Coronary artery (tissue), 2 donors: ENCODE data around the gene CYP2A6.
"Not testable (repeated sequence)": the region's sequence is repeated elsewhere in the genome, so short reads cannot be mapped to it uniquely, and the experiment has no call there.

Source experiments
- DNase-seq: peaks from one replicate; pipeline ENCODE4 v3.0.0-alpha.2; 2017; ENCODE audit warnings: low spot score
- H3K27ac ChIP-seq, 2 donors: fragments of 200-600 bp; sonication (generic); one replicate each; pipeline ENCODE4 v1.5.1; 2016 to 2019
- H3K4me3 ChIP-seq: fragments of 200-600 bp; sonication (generic); 2 replicates; pipeline ENCODE4 v1.5.1; 2016; ENCODE audit warnings: mild to moderate bottlenecking, moderate library complexity
- TF ChIP-seq, protein P1 (sequence below): fragments of 200-600 bp; sonication (generic); IDR thresholded peaks from one replicate; pipeline ENCODE4 v1.5.1; 2019; ENCODE audit warnings: antibody characterized with exemption

CYP2A6 gene

DNA sequence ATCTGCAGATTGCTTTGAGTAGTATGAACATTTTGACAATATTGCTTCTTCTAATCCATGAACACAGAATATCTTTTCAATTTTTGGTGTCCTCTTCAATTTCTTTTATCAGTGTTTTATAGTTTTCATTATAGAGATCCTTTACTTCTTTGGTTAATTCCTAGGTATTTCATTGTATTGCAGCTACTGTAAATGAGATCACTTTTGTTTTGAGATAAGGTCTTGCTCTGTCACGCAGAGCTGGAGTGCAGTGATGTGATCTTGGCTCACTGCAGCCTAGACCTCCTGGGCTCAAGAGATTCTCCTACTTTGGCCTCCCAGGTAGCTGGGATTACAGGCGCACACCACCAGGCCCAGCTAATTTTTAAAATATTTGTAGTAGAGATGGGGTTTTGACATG lies 22.0 kb upstream of the CYP2A6 start:
- Histone ChIP-seq H3K4me3 (no peak overlapping the region), H3K27ac (no peak overlapping the region)
- no peak for DNase-seq
- TF ChIP-seq, protein P1, sequence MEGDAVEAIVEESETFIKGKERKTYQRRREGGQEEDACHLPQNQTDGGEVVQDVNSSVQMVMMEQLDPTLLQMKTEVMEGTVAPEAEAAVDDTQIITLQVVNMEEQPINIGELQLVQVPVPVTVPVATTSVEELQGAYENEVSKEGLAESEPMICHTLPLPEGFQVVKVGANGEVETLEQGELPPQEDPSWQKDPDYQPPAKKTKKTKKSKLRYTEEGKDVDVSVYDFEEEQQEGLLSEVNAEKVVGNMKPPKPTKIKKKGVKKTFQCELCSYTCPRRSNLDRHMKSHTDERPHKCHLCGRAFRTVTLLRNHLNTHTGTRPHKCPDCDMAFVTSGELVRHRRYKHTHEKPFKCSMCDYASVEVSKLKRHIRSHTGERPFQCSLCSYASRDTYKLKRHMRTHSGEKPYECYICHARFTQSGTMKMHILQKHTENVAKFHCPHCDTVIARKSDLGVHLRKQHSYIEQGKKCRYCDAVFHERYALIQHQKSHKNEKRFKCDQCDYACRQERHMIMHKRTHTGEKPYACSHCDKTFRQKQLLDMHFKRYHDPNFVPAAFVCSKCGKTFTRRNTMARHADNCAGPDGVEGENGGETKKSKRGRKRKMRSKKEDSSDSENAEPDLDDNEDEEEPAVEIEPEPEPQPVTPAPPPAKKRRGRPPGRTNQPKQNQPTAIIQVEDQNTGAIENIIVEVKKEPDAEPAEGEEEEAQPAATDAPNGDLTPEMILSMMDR, result no peak

DNA sequence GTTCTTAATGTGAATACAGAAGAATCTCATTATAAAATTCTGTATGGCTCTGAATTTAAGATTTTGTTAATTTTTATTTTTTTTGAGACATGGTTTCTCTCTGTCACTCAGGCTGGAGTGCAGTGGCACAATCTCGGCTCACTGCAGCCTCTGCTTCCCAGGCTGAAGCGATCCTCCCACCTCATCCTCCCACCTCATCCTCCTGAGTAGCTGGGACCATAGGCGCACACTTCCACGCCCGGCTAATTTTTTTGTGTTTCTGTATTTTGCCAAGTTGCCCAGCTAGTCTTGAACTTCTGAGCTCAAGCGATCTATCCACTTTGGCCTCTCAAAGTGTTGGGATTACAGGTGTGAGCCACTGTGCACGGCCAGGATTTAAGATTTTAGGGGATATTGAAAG lies 17.5 kb upstream of the CYP2A6 start:
- H3K4me3 ChIP-seq, result no peak overlapping the region
- TF ChIP-seq, protein P1, result no peak

DNA sequence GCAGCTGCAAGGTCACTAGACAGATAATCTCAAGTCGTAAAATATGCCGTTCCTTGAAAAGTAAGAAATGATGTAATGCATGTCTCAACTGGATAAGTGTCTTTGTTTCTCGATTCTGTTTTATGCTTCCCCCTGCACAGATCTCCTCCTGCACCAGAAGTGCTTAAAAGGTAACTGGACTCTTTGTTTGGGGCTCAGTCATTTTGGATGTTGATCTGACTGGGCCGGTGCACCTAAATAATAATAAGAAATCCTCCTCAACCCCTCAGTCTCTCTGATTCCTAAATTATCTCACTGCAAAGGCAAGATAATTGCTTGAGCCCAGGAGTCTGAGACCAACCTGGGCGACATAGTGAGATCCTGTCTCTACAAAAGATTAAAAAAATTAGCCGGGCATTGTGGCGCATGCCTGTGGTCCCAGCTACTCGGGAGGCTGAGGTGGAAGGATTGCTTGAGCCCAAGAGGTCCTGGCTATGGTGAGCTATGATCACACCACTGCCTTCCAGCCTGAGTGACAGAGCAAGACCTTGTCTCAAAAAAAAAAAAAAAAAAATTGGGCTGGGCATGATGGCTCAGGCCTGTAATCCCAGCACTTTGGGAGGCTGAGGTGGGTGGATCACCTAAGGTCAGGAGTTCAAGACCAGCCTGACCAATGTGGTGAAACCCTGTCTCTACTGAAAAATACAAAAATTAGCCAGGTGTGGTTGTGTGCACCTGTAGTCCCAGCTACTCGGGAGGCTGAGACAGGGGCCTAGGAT lies 14.7 kb upstream of the CYP2A6 start:
- H3K4me3 ChIP-seq, DNase-seq, H3K27ac ChIP-seq: not testable (repeated sequence)

More for the DNA sequence above, 17.5 kb upstream of the CYP2A6 start:
- no peak for DNase-seq
- H3K27ac ChIP-seq, result no peak overlapping the region

DNA sequence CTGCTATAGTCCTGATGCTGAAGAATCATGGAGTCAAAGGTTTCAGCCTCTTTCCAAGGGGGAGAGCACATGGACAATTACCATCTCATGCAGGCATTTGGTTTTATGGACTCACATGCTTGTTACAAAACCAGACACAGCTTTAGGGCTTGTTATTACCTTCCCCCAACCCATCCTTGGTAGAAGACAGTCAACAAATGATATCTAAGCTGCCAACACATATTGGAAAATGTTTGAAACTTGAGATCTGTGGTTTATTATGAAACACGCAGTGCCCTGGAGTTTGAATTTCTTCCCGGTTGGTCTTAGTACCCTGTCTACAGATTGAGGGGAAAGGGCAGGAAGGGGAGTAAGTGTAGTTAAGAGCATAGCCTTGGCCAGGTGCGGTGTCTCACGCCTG lies 12.5 kb upstream of the CYP2A6 start:
- DNase-seq, result no peak
- H3K4me3 ChIP-seq, result no peak overlapping the region
- H3K27ac ChIP-seq, result no peak overlapping the region
- TF ChIP-seq, protein P1, result no peak

DNA sequence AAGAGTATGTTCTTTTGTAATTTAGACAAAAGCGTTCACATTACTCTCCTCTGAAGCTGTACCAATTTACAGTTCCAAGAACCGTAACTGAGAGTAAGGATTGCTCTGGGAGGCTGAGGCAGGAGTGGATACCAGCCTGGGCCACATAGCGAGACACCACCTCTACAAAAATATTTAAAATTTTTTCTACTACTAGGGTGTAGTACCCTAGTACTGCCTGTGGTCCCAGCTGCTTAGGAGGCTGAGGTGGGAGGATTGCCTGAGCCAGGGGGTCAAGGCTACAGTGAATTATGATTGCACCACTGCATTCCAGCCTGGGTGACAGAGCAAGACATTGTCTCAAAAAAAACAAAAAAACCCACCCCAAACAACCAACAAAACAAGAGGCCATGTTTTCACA lies 12.1 kb upstream of the CYP2A6 start:
- no peak overlapping the region for H3K27ac ChIP-seq
- TF ChIP-seq, protein P1, result no peak
- no peak overlapping the region for H3K4me3 ChIP-seq
- DNase-seq, result no peak

DNA sequence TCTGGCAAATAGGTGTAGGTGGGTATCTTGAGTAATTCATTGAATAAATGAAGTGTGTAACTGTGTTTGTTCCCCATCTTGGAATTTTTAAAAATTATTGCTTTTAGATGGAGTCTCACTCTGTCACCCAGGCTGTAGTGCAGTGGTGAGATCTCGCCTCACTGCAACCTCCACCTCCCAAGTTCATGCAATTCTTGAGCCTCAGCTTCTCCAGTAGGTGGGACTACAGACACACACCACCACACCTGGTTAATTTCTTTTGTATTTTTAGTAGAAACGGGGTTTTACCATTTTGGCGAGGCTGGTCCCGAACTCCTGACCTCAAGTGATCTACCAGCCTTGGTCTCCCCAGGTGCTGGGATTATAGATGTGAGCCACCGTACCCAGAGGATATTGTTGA lies 7.9 kb upstream of the CYP2A6 start:
- Histone ChIP-seq H3K4me3 (no peak overlapping the region), H3K27ac (no peak overlapping the region)
- TF ChIP-seq, protein P1, result no peak
- no peak for DNase-seq

DNA sequence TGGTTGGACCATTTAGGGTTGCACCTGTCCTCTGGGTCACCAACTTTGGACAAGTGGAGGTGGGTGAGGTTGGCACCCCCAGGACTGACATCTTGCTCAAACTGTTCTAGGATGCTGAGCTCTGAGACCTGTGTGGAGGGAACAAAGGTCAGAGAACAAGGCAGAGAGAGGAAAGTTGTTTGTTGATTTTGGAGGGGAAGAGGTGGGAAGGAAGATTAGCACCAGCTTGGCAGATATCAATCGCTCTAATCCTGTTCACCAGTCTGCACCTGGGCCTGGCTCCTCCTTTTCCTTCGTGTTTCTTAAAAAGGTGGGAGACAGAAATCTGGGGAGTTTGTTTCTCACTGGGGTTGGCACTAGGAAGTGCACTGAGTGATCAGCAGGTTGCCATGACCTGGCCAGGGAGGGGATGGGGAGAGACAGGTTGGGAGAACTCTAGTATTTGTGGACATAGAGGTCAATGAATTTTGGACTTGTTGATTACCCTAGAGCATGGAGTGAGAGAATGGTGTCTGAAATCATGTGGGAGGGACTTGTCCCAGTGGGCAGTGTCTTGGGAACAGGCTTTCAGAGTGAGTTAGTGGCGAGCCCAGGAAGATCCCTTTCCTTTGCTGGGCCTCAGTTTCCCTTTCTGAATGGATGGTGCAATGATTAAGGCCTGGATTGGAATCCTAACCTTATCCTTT lies 2.4 kb upstream of the CYP2A6 start:
- not testable (repeated sequence) for H3K4me3 ChIP-seq, H3K27ac ChIP-seq, DNase-seq

DNA sequence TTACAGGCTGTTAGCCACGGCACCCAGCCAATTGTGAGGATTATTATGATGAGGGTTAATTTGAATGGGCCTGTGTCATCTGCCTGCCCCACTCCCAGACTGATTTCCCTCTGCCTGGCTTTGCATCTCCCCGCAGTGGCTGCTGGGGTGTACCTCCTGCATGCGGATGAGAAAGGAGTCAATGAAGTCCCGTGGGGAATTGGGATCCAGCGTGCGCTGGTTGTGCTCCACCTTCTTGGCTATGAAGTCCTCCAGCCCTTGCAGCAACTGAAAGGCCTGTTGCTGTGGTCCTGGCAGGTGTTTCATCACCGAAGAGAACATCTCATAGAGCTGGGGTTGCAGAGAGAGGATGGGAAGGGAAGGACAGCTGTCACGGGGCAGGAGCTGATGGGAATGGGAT lies 3.5 kb downstream of the CYP2A6 start:
- H3K27ac ChIP-seq, H3K4me3 ChIP-seq, DNase-seq: not testable (repeated sequence)

DNA sequence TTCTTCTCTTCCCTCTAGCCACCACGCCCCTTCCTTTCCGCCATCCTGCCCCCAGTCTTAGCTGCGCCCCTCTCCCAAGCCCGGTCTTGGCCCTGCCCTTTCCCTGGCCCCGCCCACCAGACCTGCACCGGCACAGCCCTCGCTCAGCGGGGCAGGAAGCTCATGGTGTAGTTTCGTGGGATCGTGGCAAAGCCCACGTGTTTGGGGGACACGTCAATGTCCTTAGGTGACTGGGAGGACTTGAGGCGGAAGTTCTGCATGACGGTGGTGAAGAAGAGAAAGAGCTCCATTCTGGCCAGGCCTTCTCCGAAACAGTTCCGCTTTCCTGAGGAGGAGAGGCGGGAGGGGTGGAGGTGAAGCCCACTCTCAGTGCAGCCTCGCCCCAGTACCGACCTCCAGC lies 6.6 kb downstream of the CYP2A6 start:
- H3K27ac ChIP-seq, H3K4me3 ChIP-seq, DNase-seq: not testable (repeated sequence)

DNA sequence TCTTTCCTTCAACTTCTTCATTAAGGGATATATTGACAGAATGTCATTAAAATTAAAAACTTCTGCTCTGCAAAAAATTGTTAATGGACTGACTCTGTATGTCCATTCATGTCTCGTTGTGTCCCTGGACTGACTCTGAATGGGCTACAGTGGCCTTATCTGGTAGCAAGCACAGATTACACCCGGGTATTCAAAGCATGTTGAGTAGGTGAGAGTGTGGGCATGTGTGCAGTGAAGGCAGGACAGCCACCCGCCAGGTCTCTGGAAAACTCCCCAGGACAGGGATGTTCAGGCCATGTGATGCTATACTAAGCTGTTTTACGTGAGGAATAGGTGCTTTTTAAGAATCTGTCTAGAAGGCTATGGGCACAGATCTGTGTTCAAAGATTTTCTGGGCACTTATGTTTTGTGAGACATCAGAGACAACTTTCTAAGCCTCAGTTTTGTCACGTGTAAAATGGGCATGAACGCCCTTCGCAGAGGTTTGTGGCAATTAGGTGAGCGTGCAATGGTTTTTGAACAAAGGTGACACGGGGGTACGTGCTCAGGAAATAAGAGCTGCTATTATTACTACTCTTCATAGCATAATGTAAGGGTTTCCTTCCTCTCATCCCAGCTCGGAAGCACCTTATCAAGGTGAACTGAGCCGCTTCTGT lies 7.1 kb downstream of the CYP2A6 start:
- H3K4me3 ChIP-seq, DNase-seq, H3K27ac ChIP-seq: not testable (repeated sequence)

DNA sequence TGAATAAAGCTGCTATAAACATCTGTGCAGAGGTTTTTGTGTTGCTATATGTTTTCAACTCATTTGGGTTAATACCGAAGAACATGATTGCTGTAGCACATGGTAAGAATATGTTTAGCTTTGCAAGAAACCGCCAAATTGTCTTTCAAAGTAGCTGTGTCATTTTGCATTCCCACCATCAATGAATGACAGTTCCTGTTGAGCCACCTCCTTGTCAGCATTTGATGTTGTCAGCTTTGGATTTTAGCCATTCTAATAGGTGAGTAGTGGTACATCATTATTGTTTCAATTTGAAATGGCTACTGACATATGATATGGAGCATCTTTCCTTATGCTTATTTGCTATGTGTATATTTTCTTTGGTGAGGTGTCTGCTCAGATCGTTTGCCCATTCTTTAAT lies 8.2 kb downstream of the CYP2A6 start:
- not testable (repeated sequence) for H3K27ac ChIP-seq, H3K4me3 ChIP-seq, DNase-seq

DNA sequence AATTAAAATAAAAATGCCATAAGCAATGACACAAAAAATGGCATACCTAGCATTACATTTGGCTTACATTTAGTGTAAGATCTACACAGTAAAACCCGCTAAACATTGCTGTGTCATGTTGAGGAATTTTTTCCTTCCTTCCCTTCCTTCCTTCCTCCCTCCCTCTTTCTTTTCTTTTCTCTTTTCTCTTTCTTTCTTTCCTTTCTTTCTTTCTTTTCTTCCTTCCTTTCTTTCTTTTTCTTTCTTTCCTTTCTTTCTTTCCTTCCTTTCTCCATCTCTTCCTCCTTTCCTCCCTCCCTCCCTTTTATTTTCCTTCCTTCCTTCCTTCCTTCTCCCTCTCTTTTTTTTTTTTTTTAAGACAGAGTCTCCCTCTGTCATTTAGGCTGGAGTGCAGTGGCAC lies 11.8 kb downstream of the CYP2A6 start:
- DNase-seq, H3K4me3 ChIP-seq, H3K27ac ChIP-seq: not testable (repeated sequence)
